Progenitor cell of endocrine pancreas (in vitro differentiated cells): ENCODE results near the gene PIP4K2C. TPM values are rescaled to one million over a fixed set of nuclear protein-coding genes. Genes with fewer than 3 reads are reported as not detected.

Experiments
- DNase-seq: peaks from one replicate; pipeline ENCODE4 v3.0.0; 2021; ENCODE audit warnings: low spot score; ENCODE audit not compliant: unreplicated experiment
- H3K27ac Mint-ChIP-seq: 2 replicates; pipeline ENCODE4 v1.8.0; 2021; ENCODE audit warnings: mild to moderate bottlenecking, moderate library complexity, mixed read lengths
- H3K27me3 Mint-ChIP-seq: 2 replicates; pipeline ENCODE4 v1.8.0; 2021; ENCODE audit warnings: mixed read lengths
- H3K36me3 Mint-ChIP-seq: 2 replicates; pipeline ENCODE4 v1.8.0; 2022; ENCODE audit warnings: mixed read lengths; ENCODE audit not compliant: insufficient read depth
- H3K4me1 Mint-ChIP-seq: 2 replicates; pipeline ENCODE4 v1.8.0; 2021; ENCODE audit warnings: low read depth, mixed read lengths
- H3K4me3 Mint-ChIP-seq: 2 replicates; pipeline ENCODE4 v1.8.0; 2021; ENCODE audit warnings: low read depth, mild to moderate bottlenecking, moderate library complexity, mixed read lengths
- H3K9me3 Mint-ChIP-seq: 2 replicates; pipeline ENCODE4 v1.8.0; 2021; ENCODE audit warnings: low read depth, mixed read lengths
- CTCF ChIP-seq: fragments of 200-600 bp; sonication (generic); IDR thresholded peaks from one replicate; pipeline ENCODE4 v1.5.0; 2021; ENCODE audit warnings: antibody characterized with exemption, mild to moderate bottlenecking; ENCODE audit not compliant: unreplicated experiment
- total RNA-seq: library from RNA; stranded (reverse); gene quantifications from 2 replicates; pipeline ENCODE4 v1.2.1, GENCODE V29; 2021

PIP4K2C gene
- total RNA-seq, 1 donor from 2014 or later = 38.4 TPM

GRCh38 chr12:57590479-57590863 lies 521 bp upstream of the PIP4K2C start:
- H3K27ac Mint-ChIP-seq = peak overlapping the region; percentile 86
- H3K9me3 Mint-ChIP-seq = no peaks in the 10 kb centered on the region
- H3K27me3 Mint-ChIP-seq = peaks cover 5% of the 10 kb centered on the region
- no peak for TF ChIP-seq CTCF
- peak overlapping the region; percentile 94 for H3K4me3 Mint-ChIP-seq
- H3K36me3 Mint-ChIP-seq = peaks cover 3% of the 10 kb centered on the region
- DNase-seq = no peak
- peaks cover 23% of the 10 kb centered on the region for H3K4me1 Mint-ChIP-seq

GRCh38 chr12:57591782-57592325 lies 862 bp downstream of the PIP4K2C start:
- Mint-ChIP-seq H3K9me3 (no peaks in the 10 kb centered on the region), H3K36me3 (peaks cover 5% of the 10 kb centered on the region), H3K4me3 (peak overlapping the region; percentile 94), H3K27ac (peak overlapping the region; percentile 97), H3K4me1 (peaks cover 23% of the 10 kb centered on the region), H3K27me3 (peaks cover 3% of the 10 kb centered on the region)
- no peak for TF ChIP-seq CTCF
- DNase-seq = no peak

GRCh38 chr12:57592551-57593165 lies 1.7 kb downstream of the PIP4K2C start:
- no peak for TF ChIP-seq CTCF
- DNase-seq = no peak
- H3K4me3 Mint-ChIP-seq = peak overlapping the region; percentile 94
- H3K27ac Mint-ChIP-seq = no peak overlapping the region
- H3K27me3 Mint-ChIP-seq = peaks cover 3% of the 10 kb centered on the region
- H3K36me3 Mint-ChIP-seq = peaks cover 8% of the 10 kb centered on the region
- peaks cover 23% of the 10 kb centered on the region for H3K4me1 Mint-ChIP-seq
- no peaks in the 10 kb centered on the region for H3K9me3 Mint-ChIP-seq

GRCh38 chr12:57593187-57593586 lies 2.2 kb downstream of the PIP4K2C start:
- TF ChIP-seq CTCF = no peak
- Mint-ChIP-seq H3K27me3 (peaks cover 3% of the 10 kb centered on the region), H3K4me1 (peaks cover 23% of the 10 kb centered on the region), H3K9me3 (no peaks in the 10 kb centered on the region), H3K27ac (no peak overlapping the region), H3K36me3 (peaks cover 11% of the 10 kb centered on the region), H3K4me3 (peak overlapping the region; percentile 94)
- no peak for DNase-seq

GRCh38 chr12:57600395-57600794 lies 9.4 kb downstream of the PIP4K2C start:
- TF ChIP-seq CTCF = no peak
- H3K4me1 Mint-ChIP-seq = peaks cover 10% of the 10 kb centered on the region
- no peak overlapping the region for H3K27ac Mint-ChIP-seq
- no peaks in the 10 kb centered on the region for H3K27me3 Mint-ChIP-seq
- H3K4me3 Mint-ChIP-seq = no peak overlapping the region
- peaks cover 30% of the 10 kb centered on the region for H3K36me3 Mint-ChIP-seq
- no peaks in the 10 kb centered on the region for H3K9me3 Mint-ChIP-seq
- no peak for DNase-seq
